ENCODE results near the gene TUNAR. TPM values are rescaled to one million over a fixed set of nuclear protein-coding genes. Genes with fewer than 3 reads are reported as not detected.

TUNAR gene
- total and polyA plus RNA-seq, 4 donors = 0.01 to 0.09 TPM; not detected in 2

DNA sequence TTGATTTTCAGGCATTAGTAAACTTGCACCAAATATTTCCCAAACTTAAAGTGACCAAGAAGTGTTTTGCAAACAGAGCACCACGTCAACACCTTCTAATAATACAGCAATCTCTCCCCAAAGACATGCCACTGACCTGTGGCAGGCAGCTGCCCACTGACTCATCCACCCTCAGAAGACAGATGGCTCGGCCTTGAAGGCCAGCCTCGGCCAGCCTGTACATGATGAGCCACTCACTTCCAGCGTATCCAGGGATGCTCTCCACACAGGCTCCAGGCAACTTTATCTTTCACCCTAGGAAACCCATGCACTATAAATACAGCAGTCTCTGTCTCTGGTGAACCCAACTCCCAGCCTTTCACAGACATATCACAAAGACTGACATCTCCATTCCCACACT is 62.7 kb downstream of the TUNAR start:
- Histone ChIP-seq H3K4me3 (no peak overlapping the region), H3K4me1 (ENCODE audit: control insufficient read depth in 5 of 5, insufficient read depth in 5 of 5, low read length in 5 of 5) (no peaks in the 10 kb centered on the region), H3K9me3 (ENCODE audit: control insufficient read depth in 4 of 4, insufficient read depth in 3 of 4, low read length in 3 of 4) (peaks cover 0 to 16% (median 4%) of the 10 kb centered on the region in 4 donors), H3K9ac (ENCODE audit: insufficient read depth in 1 of 2, low read length in 2 of 2) (no peak overlapping the region), H3K27me3 (ENCODE audit: control insufficient read depth in 3 of 3, insufficient read depth in 3 of 3, low read length in 2 of 3) (no peaks in the 10 kb centered on the region), H3K36me3 (ENCODE audit: control insufficient read depth in 4 of 4, insufficient read depth in 4 of 4, low read length in 4 of 4) (no peaks in the 10 kb centered on the region), H3K27ac (ENCODE audit: low read depth in 1 of 2, low read length in 1 of 2) (no peak overlapping the region)
- ATAC-seq (ENCODE audit: insufficient read depth, low FRiP score) (no peak), DNase-seq (no peak)
- WGBS, 2 donors = 69 to 88% methylated on average over 4 of the region's 4 CpGs
- TF ChIP-seq, protein P1, sequence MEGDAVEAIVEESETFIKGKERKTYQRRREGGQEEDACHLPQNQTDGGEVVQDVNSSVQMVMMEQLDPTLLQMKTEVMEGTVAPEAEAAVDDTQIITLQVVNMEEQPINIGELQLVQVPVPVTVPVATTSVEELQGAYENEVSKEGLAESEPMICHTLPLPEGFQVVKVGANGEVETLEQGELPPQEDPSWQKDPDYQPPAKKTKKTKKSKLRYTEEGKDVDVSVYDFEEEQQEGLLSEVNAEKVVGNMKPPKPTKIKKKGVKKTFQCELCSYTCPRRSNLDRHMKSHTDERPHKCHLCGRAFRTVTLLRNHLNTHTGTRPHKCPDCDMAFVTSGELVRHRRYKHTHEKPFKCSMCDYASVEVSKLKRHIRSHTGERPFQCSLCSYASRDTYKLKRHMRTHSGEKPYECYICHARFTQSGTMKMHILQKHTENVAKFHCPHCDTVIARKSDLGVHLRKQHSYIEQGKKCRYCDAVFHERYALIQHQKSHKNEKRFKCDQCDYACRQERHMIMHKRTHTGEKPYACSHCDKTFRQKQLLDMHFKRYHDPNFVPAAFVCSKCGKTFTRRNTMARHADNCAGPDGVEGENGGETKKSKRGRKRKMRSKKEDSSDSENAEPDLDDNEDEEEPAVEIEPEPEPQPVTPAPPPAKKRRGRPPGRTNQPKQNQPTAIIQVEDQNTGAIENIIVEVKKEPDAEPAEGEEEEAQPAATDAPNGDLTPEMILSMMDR (IDR thresholded peaks at IDR 0.05; ENCODE audit: control extremely low read depth, extremely low read depth) = no peak

- 36 to 41% methylated on average over 2 of the region's 2 CpGs for WGBS, 2 donors
These were observed 65.3 kb downstream of the TUNAR start for GRCh38 chr14:95941897-95942296.

GRCh38 chr14:95943699-95944098 is 67.1 kb downstream of the TUNAR start:
- H3K27me3 ChIP-seq (ENCODE audit: control insufficient read depth in 3 of 3, insufficient read depth in 3 of 3, low read length in 2 of 3) = no peaks in the 10 kb centered on the region
- TF ChIP-seq, protein P1 (IDR thresholded peaks at IDR 0.05; ENCODE audit: control extremely low read depth, extremely low read depth) = no peak
- ATAC-seq (ENCODE audit: insufficient read depth, low FRiP score) (no peak), DNase-seq (no peak)
- no peak overlapping the region for H3K27ac ChIP-seq (ENCODE audit: low read depth in 1 of 2, low read length in 1 of 2)
- H3K36me3 ChIP-seq (ENCODE audit: control insufficient read depth in 4 of 4, insufficient read depth in 4 of 4, low read length in 4 of 4) = no peaks in the 10 kb centered on the region
- no peak overlapping the region for H3K9ac ChIP-seq (ENCODE audit: insufficient read depth in 1 of 2, low read length in 2 of 2)
- H3K4me3 ChIP-seq = no peak overlapping the region
- no peaks in the 10 kb centered on the region for H3K4me1 ChIP-seq (ENCODE audit: control insufficient read depth in 5 of 5, insufficient read depth in 5 of 5, low read length in 5 of 5)
- H3K9me3 ChIP-seq (ENCODE audit: control insufficient read depth in 4 of 4, insufficient read depth in 3 of 4, low read length in 3 of 4) = peaks cover 0 to 14% (median 2%) of the 10 kb centered on the region in 4 donors
- WGBS, 2 donors = 25 to 32% methylated on average over 4 of the region's 4 CpGs

More at GRCh38 chr14:95941897-95942296, 65.3 kb downstream of the TUNAR start:
- Histone ChIP-seq H3K27ac (ENCODE audit: low read depth in 1 of 2, low read length in 1 of 2) (no peak overlapping the region), H3K9ac (ENCODE audit: insufficient read depth in 1 of 2, low read length in 2 of 2) (no peak overlapping the region), H3K9me3 (ENCODE audit: control insufficient read depth in 4 of 4, insufficient read depth in 3 of 4, low read length in 3 of 4) (peaks cover 0 to 16% (median 4%) of the 10 kb centered on the region in 4 donors), H3K27me3 (ENCODE audit: control insufficient read depth in 3 of 3, insufficient read depth in 3 of 3, low read length in 2 of 3) (no peaks in the 10 kb centered on the region), H3K4me3 (no peak overlapping the region), H3K4me1 (ENCODE audit: control insufficient read depth in 5 of 5, insufficient read depth in 5 of 5, low read length in 5 of 5) (no peaks in the 10 kb centered on the region), H3K36me3 (ENCODE audit: control insufficient read depth in 4 of 4, insufficient read depth in 4 of 4, low read length in 4 of 4) (no peaks in the 10 kb centered on the region)
- TF ChIP-seq, protein P1 (IDR thresholded peaks at IDR 0.05; ENCODE audit: control extremely low read depth, extremely low read depth) = no peak
- no peak for DNase-seq
- no peak for ATAC-seq (ENCODE audit: insufficient read depth, low FRiP score)

DNA sequence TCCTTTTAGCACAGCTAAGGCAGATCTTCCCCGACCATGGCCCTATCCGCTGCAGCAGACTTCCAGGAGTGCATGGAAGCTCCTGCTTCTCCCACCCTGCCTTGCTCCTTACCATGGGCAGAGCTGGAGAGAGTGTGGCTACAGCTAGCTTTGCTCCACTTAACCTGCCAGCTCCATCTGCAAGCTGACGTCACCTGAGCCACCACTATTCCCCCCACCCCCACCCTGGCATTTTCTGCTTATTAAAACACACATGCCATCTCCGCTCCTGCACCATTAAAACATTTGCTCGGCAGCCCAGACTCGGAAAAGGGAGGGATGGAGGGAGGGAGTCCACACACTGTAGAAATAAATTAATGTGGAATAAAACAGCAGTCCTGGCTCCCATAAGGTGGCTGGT is 67.8 kb downstream of the TUNAR start:
- Histone ChIP-seq H3K36me3 (ENCODE audit: control insufficient read depth in 4 of 4, insufficient read depth in 4 of 4, low read length in 4 of 4) (no peaks in the 10 kb centered on the region), H3K4me3 (no peak overlapping the region), H3K4me1 (ENCODE audit: control insufficient read depth in 5 of 5, insufficient read depth in 5 of 5, low read length in 5 of 5) (no peaks in the 10 kb centered on the region), H3K27me3 (ENCODE audit: control insufficient read depth in 3 of 3, insufficient read depth in 3 of 3, low read length in 2 of 3) (no peaks in the 10 kb centered on the region), H3K9me3 (ENCODE audit: control insufficient read depth in 4 of 4, insufficient read depth in 3 of 4, low read length in 3 of 4) (peaks cover 0 to 12% (median 2%) of the 10 kb centered on the region in 4 donors), H3K9ac (ENCODE audit: insufficient read depth in 1 of 2, low read length in 2 of 2) (no peak overlapping the region), H3K27ac (ENCODE audit: low read depth in 1 of 2, low read length in 1 of 2) (no peak overlapping the region)
- no peak for DNase-seq
- ATAC-seq (ENCODE audit: insufficient read depth, low FRiP score) = no peak
- TF ChIP-seq, protein P1 (IDR thresholded peaks at IDR 0.05; ENCODE audit: control extremely low read depth, extremely low read depth) = no peak
- WGBS, 2 donors = 55 to 67% methylated on average over 6 of the region's 6 CpGs

Measured in lung (tissue), 12 donors.